ENCODE results near the gene ZC3H10. TPM values are rescaled to one million over a fixed set of nuclear protein-coding genes. Genes with fewer than 3 reads are reported as not detected.
A peak's percentile ranks its signal among the peaks of the same experiment; 100 is the strongest.

ZC3H10 gene
- total and polyA plus RNA-seq, 2 of the 13 experiments (the other 11 are each of a cell fraction or from before 2014, with no cell fraction given): 0.70 to 2.3 TPM

GRCh38 chr12:56116267-56117081, 1.6 kb upstream of the ZC3H10 start, which contains the start of gene RPL41 (continued):
- peak; percentile 88 for TF ChIP-seq HMGXB3 (CRISPR knock-in tag; IDR thresholded peaks at IDR 0.05; ENCODE audit: borderline replicate concordance)
- TF ChIP-seq TFDP1 (CRISPR knock-in tag; IDR thresholded peaks at IDR 0.05; ENCODE audit: borderline replicate concordance): peak; percentile 67; the same call in 1 of the 2 replicates
- TF ChIP-seq ZNF333 (CRISPR knock-in tag; IDR thresholded peaks at IDR 0.05; ENCODE audit: borderline replicate concordance): peak; percentile 90
- TF ChIP-seq ZNF614 (CRISPR knock-in tag; IDR thresholded peaks at IDR 0.05; ENCODE audit: borderline replicate concordance): peak; percentile 45; the same call in 1 of the 2 replicates
- peak; percentile 15 for TF ChIP-seq SKI (IDR thresholded peaks at IDR 0.05; ENCODE audit: partially characterized antibody)
- peak; percentile 82; the same call in 1 of the 2 replicates for TF ChIP-seq ERF (CRISPR knock-in tag; IDR thresholded peaks at IDR 0.05)
- 0 out of 2 replicates have a peak, but pooled peaks have one; percentile 26 for TF ChIP-seq MTF2 (CRISPR knock-in tag; IDR thresholded peaks at IDR 0.05; ENCODE audit: borderline replicate concordance)
- TF ChIP-seq ZNF7 (CRISPR knock-in tag; IDR thresholded peaks at IDR 0.05): no peak
- no peak for TF ChIP-seq NR1H2 (CRISPR knock-in tag; IDR thresholded peaks at IDR 0.05; ENCODE audit: borderline replicate concordance, low read depth)
- TF ChIP-seq MED13 (CRISPR knock-in tag; IDR thresholded peaks at IDR 0.05): peak; percentile 72; the same call in 1 of the 2 replicates
- TF ChIP-seq ZBTB40 (IDR thresholded peaks at IDR 0.05): peak; percentile 25; the same call in 1 of the 2 replicates
- TF ChIP-seq ZBTB40 (CRISPR knock-in tag; IDR thresholded peaks at IDR 0.05): peak; percentile 71
- TF ChIP-seq ZNF580 (CRISPR knock-in tag; IDR thresholded peaks at IDR 0.05; ENCODE audit: borderline replicate concordance, low read depth): peak; percentile 91

All from HepG2 (cell line).